GM21576 (cell line): ENCODE results near the gene CCDC88B.
"Not testable (repeated sequence)": the region's sequence is repeated elsewhere in the genome, so short reads cannot be mapped to it uniquely, and the experiment has no call there.

Experiments used
- ATAC-seq: cut with Tn5 transposase; IDR thresholded peaks from one replicate; pipeline ENCODE4 v1.9.1; 2021; ENCODE audit warnings: mild to moderate bottlenecking, moderate library complexity; ENCODE audit not compliant: unreplicated experiment

The CCDC88B gene

DNA sequence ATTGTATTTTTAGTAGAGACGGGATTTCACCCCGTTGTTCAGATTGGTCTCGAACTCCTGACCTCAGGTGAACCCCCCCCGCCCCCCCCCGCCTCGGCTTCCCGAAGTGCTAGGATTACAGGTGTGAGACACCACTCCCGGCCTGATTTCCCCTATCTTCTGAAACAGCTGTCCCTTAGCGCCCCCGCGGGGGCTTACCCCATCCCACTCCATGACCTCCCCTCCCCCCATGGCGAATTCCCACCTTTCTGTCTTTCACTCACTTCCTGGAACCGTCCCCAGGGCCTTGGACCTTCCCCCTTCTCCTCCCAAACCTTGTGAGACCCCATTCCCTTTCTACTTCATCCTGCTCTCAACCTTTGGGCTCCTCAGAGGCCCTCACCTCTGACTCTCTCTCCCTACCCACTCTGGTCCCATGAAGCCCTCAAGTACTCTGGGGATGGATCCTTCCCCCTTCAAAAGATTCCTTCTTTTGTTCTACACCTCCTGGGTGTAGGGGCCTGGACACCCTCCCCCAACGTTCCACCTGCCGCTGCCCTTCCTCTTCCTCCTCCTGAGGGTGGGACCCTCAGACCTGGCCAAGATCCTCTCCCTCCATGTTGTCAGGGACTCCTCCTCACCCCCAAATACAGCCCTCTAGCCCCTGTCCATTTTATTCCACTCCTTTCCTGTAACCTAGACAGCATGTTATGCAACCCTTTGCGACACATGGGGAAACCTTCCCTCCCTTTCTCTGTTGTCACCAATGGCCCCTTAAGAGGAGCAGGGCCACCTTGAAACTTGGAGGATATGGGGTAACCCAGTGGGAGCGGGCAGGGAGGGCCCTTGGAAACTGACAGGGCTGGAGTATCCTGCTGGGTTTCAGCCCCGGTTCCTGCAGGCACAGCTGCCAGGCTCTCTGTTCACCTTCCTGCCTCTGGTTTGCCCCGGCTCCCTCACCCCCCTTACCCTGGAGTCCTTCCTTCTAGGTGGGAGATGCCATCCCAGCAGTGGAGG, 20.9 kb upstream of the CCDC88B start:
- no peak for ATAC-seq

GRCh38 chr11:64320556-64320955, 19.4 kb upstream of the CCDC88B start:
- ATAC-seq = no peak

GRCh38 chr11:64321026-64321425, 19.0 kb upstream of the CCDC88B start:
- no peak for ATAC-seq

GRCh38 chr11:64321533-64321932, 18.5 kb upstream of the CCDC88B start:
- no peak for ATAC-seq

DNA sequence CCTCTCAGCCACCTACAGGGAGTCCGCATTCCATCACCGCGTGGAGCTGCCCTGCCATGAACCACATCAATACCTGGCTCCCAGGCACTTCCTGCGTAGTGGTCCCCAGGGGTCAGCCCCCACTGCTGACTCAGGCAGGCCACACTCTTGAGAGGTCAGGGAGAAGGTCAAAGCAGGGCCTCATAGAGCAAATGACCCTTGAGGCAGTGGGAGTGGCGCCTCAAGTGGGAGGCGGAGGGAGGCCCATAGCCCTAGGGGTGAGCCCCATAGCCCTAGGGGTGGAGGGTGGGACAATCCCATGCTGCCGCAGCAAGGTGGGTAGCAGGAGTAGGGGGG, 17.1 kb upstream of the CCDC88B start:
- no peak for ATAC-seq

DNA sequence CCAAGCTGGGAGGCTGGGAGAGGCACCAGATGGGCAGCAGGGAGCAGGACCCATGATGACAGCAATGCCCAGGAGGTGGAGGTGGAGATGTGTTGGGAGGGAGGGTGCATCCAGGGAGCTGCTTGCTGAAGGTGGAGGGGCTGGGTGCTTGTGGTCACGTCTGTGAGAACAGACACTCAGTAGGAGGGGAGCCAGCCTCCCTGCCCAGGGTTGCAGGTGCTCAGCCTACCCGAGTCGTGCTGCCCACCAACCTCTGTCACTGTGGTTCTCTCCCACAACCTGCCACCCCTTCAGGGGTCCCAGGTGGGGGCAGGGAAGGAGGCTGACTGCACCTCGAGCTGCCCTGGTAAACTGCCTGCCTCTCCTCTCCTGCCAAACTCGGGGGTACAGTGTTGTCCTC, 16.6 kb upstream of the CCDC88B start:
- no peak for ATAC-seq

DNA sequence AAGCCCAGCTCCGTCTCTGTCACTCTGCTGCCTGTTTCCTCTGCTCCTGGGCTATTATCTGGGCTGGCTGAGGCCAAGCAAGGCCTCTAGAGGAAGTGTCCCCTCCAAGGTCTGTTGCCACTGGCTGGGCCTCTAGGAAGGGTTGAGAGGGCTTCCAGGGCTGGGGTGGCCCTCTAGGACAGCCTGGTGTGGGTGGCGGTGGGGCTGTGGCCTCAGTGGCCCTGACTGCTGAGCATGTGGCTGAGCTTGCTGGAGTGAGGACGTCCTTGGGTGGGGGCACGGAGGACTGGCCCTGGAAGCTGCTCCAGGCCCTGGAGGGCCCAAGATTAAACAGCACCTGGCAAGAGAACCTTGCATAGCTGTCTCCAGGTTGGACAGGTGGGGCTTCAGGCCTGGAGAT, 16.0 kb upstream of the CCDC88B start:
- not testable (repeated sequence) for ATAC-seq

GRCh38 chr11:64324692-64325469, 15.1 kb upstream of the CCDC88B start:
- no peak for ATAC-seq

DNA sequence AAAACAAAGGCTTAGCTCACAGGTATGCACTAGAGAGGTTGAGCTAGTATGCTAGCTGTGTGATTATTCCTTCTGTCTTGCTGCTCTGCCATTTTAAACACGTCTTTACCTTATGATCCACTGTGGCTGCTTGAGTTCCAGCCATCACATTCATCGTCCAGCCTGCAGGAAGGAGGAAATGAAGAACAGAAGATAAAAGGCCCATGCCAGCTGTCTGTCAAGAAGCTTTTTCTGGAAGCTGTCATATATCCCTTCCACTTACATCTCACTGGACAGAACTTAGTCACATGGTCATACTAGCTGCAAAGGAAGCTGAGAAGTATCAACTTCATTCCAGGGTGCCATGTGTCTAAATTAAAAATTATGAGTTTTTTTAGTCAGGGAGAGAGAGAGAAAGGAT, 12.6 kb upstream of the CCDC88B start:
- ATAC-seq = no peak

DNA sequence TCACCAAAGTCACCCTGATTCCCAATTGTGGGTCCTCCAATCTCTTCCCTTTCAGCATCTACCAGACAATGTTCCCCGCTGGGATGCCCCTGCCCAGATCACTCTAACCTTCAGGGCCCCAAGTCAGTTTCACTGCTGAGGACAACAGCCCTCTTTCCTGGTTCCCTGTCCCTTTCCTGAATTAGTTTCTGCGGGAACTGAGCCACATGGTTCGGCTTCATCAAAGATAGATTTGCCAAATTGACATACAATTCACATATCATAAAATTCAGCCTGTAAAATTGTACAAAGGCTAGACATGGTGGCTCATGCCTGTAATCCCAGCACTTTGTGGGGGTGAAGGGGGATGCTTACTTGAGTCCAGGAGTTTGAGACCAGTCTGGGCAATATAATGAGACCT, 12.0 kb upstream of the CCDC88B start:
- no peak for ATAC-seq

GRCh38 chr11:64330888-64331287, 9.1 kb upstream of the CCDC88B start:
- no peak for ATAC-seq

- no peak for ATAC-seq
These were observed 8.2 kb upstream of the CCDC88B start for GRCh38 chr11:64331569-64332371.

DNA sequence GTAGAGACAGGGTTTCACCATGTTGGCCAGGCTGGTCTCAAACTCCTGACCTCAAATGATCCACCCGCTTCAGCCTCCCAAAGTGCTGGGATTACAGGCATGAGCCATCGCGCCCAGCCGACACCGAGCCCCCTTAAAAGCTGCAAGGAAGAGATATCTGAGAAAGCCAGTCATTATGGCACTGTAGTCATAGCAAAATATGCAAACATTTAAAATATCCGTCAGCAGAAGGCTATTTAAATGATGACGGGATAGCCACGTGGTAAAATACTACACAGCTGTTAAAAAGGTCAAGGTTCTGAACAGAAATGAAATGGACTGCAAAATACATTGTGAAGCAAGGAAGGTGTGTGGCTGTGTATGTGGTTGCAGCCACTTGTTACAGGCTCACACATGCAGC, 6.4 kb upstream of the CCDC88B start:
- ATAC-seq = no peak

DNA sequence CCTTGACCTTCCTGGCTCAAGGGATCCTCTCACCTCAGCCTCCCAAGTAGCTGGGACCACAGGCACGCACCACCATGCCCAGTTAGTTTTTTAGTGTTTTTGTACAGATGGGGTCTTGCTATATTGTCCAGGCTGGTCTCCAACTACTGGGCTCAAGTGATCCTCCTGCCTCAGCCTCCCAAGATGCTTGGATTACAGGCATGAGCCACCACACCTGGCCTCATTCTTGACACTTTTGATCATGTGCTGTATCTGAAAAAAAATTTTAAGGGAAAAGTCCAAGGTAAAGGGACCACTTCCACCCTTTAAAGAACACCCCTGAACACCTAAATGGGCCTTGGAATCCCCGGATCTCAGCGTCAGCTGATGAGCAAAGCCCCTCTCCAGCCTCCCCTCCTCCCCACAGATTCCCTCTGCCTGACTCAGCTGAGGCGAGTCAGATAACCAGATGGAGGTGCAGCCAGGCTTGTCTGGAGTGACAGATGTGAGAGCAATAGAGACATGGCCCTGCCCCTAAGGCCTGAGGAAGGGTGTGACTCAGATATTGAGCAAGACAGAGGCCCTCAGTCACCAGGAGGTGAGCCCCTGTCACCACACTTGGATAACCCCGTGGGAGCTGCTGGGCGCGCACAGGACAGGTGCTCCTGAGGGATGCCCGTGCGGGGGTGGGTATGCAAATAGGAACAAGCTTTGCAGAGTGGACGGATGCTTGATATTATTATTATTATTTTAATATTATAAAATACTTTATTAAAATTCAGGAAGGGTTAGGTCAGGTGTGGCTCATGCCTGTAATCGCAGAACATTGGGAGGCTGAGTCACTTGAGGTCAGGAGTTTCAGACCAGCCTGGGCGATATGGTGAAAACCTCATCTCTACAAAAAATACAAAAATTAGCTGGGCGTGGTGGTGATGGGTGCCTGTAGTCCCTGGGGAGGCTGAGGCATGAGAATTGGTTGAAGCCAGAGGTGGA, 5.0 kb upstream of the CCDC88B start:
- peak; percentile 75 for ATAC-seq

DNA sequence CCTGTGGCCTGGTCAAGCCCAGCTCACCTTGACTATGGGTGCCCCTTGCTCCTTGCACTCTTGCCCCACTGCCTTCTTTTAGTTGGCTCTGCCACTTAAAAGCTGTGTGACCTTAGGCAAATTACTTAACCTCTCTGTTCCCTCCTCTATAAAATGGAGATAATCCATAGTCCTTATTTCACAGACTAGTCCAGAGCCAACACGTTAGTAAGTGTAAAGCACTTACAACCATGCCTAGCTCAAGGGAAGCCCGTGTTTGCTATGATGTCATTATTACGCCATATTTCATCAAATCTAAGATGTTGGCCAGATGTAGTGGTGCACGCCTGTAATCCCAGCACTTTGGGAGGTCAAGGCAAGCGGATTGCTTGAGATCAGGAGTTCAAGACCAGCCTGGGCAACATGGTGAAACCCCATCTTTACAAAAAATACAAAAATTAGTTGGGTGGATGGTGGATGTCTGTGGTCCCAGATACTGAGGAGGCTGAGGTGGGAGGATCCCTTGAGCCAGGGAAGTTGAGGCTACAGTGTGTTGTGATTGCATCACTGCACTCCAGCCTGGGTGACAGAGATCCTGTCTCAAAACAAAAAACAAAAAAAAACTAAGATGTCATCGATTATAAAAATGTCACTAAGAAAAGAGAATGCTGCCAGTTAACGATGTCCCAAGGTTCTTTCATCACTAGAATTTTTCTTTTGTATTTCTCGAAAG, 2.3 kb upstream of the CCDC88B start:
- ATAC-seq = no peak

DNA sequence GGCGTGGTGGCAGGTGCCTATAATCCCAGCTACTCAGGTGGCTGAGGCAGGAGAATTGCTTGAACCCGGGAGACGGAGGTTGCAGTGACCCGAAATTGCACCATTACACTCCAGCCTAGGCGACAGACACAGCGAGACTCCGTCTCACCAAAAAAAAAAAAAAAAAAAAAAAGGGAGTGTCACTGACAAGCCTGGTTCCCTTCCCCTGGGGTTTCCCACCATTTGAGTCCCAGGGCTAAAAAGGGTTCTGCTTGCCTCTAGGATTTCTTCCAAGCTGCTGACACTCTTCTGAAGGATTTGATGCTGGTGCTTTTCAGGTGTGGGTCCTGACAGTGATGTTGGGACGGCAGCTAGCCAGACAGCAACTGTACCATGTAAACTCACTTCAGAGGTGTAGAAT, 1.3 kb upstream of the CCDC88B start:
- no peak for ATAC-seq

GRCh38 chr11:64339286-64339685, 718 bp upstream of the CCDC88B start:
- ATAC-seq = no peak

DNA sequence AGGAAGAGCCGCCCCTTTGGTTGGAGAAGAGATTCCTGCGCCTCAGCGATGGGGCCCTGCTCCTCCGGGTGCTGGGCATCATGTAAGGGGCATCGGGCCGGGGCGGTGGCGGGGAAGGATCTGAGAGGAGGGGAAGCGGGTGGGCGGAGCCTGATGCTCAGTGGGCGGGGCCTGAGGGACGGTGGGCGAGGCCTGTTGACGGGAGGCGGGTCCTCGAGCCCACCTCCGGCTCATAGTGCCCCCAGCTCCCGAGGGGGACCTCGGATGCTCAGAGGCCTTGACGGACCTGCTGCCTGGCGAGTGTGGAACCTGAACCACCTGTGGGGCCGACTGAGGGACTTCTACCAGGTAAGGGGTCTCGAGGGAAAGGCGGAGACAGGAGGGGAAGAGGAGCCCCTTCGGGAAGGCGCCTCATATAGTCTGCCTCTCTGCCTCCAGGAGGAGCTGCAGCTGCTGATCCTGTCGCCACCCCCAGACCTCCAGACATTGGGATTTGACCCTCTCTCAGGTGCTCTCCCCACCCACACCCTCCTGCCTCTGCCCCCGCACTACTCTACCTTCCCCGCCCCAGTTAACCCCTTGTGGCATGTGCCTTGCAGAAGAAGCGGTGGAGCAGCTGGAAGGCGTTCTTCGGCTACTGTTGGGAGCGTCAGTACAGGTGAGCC, 799 bp downstream of the CCDC88B start:
- ATAC-seq = peak; percentile 33

GRCh38 chr11:64341429-64341828, 1.4 kb downstream of the CCDC88B start:
- ATAC-seq = no peak
